Neural crest cell (in vitro differentiated cells): Measurements from ENCODE around the gene STPG1. TPM values are rescaled to one million over a fixed set of nuclear protein-coding genes. Genes with fewer than 3 reads are reported as not detected.

ENCODE experiments used
- DNase-seq: peaks from one replicate; pipeline ENCODE4 v3.0.0; 2021; ENCODE audit warnings: low read depth, mixed read lengths, low spot score
- H3K27ac Mint-ChIP-seq: one replicate; pipeline ENCODE4 v1.8.0; 2021; ENCODE audit warnings: mild to moderate bottlenecking, mixed read lengths; ENCODE audit not compliant: unreplicated experiment
- H3K27me3 Mint-ChIP-seq: 2 replicates; pipeline ENCODE4 v1.8.0; 2021; ENCODE audit warnings: low read depth, mild to moderate bottlenecking, mixed read lengths
- H3K36me3 Mint-ChIP-seq: 2 replicates; pipeline ENCODE4 v1.8.0; 2021; ENCODE audit warnings: low read depth, mild to moderate bottlenecking, mixed read lengths
- H3K4me1 Mint-ChIP-seq: 2 replicates; pipeline ENCODE4 v1.8.0; 2021; ENCODE audit warnings: mixed read lengths
- H3K4me3 Mint-ChIP-seq: one replicate; pipeline ENCODE4 v1.8.0; 2021; ENCODE audit warnings: mild to moderate bottlenecking, mixed read lengths
- H3K9me3 Mint-ChIP-seq: 2 replicates; pipeline ENCODE4 v1.8.0; 2021; ENCODE audit warnings: mixed read lengths
- CTCF ChIP-seq: fragments of 200-600 bp; sonication (generic); conservative IDR thresholded peaks from 2 replicates; pipeline ENCODE4 v1.5.0; 2021; ENCODE audit warnings: antibody characterized with exemption, mild to moderate bottlenecking
- total RNA-seq: library from RNA; stranded (reverse); gene quantifications from 2 replicates; pipeline ENCODE4 v1.2.1, GENCODE V29; 2021

STPG1 gene
- total RNA-seq, 1 donor from 2014 or later = 7.7 TPM

GRCh38 chr1:24316645-24317044 lies 96.9 kb downstream of the STPG1 start:
- DNase-seq = no peak

GRCh38 chr1:24315391-24315790 lies 98.2 kb downstream of the STPG1 start:
- TF ChIP-seq CTCF = no peak
- no peak for DNase-seq
- H3K27ac Mint-ChIP-seq = no peak overlapping the region
- peaks cover 15% of the 10 kb centered on the region for H3K4me1 Mint-ChIP-seq
- no peaks in the 10 kb centered on the region for H3K36me3 Mint-ChIP-seq
- no peak overlapping the region for H3K4me3 Mint-ChIP-seq
- H3K27me3 Mint-ChIP-seq = peaks cover 52% of the 10 kb centered on the region
- H3K9me3 Mint-ChIP-seq = no peaks in the 10 kb centered on the region

More at GRCh38 chr1:24316645-24317044, 96.9 kb downstream of the STPG1 start:
- H3K4me3 Mint-ChIP-seq = no peak overlapping the region
- TF ChIP-seq CTCF = no peak
- H3K27me3 Mint-ChIP-seq = peaks cover 65% of the 10 kb centered on the region
- H3K36me3 Mint-ChIP-seq = no peaks in the 10 kb centered on the region
- no peaks in the 10 kb centered on the region for H3K9me3 Mint-ChIP-seq
- H3K4me1 Mint-ChIP-seq = peaks cover 15% of the 10 kb centered on the region
- no peak overlapping the region for H3K27ac Mint-ChIP-seq

- no peak overlapping the region for H3K4me3 Mint-ChIP-seq
- TF ChIP-seq CTCF = no peak
- no peaks in the 10 kb centered on the region for H3K36me3 Mint-ChIP-seq
- no peaks in the 10 kb centered on the region for H3K4me1 Mint-ChIP-seq
- H3K9me3 Mint-ChIP-seq = no peaks in the 10 kb centered on the region
- no peak overlapping the region for H3K27ac Mint-ChIP-seq
- no peak for DNase-seq
- H3K27me3 Mint-ChIP-seq = peaks cover 16% of the 10 kb centered on the region
Observed at GRCh38 chr1:24311741-24312140, 101.8 kb downstream of the STPG1 start.

GRCh38 chr1:24311234-24311633 lies 102.3 kb downstream of the STPG1 start:
- no peak overlapping the region for H3K27ac Mint-ChIP-seq
- TF ChIP-seq CTCF = no peak
- no peak overlapping the region for H3K4me3 Mint-ChIP-seq
- H3K4me1 Mint-ChIP-seq = no peaks in the 10 kb centered on the region
- H3K36me3 Mint-ChIP-seq = no peaks in the 10 kb centered on the region
- no peak for DNase-seq
- peaks cover 13% of the 10 kb centered on the region for H3K27me3 Mint-ChIP-seq
- H3K9me3 Mint-ChIP-seq = no peaks in the 10 kb centered on the region

GRCh38 chr1:24309762-24310485 lies 103.7 kb downstream of the STPG1 start:
- Mint-ChIP-seq H3K4me1 (no peaks in the 10 kb centered on the region), H3K27me3 (peaks cover 8% of the 10 kb centered on the region), H3K4me3 (no peak overlapping the region), H3K9me3 (no peaks in the 10 kb centered on the region), H3K27ac (peak overlapping the region; percentile 48), H3K36me3 (no peaks in the 10 kb centered on the region)
- DNase-seq = no peak
- no peak for TF ChIP-seq CTCF
